Natural killer cell (primary cell): ENCODE results near the gene MYZAP. TPM values are rescaled to one million over a fixed set of nuclear protein-coding genes. Genes with fewer than 3 reads are reported as not detected.

ENCODE experiments used
- ATAC-seq, 3 donors: fragments of 150-1000 bp in 2 of 3; fragments of 200-7000 bp in 1 of 3; cut with Tn5 transposase; 1 replicate in 1 of 3; 2 replicates in 2 of 3; pipeline ENCODE4 v1.10.0; 2021; ENCODE audit warnings: mild to moderate bottlenecking in 2 of 3, moderate library complexity in 2 of 3
- DNase-seq, 2 donors: peaks; one replicate each; pipeline versions ENCODE4 v3.0.0 to v3.0.0-alpha.2; 2013 to 2021; ENCODE audit warnings: mixed read lengths in 1 of 2
- H3K27ac ChIP-seq: one replicate; pipeline ENCODE4 v1.5.1; 2013; ENCODE audit warnings: mild to moderate bottlenecking, low read length
- H3K27me3 ChIP-seq: one replicate; pipeline ENCODE4 v1.6.1; 2013; ENCODE audit warnings: low read length; ENCODE audit not compliant: control insufficient read depth, insufficient read depth
- H3K36me3 ChIP-seq: one replicate; pipeline ENCODE4 v1.6.1; 2013; ENCODE audit warnings: low read length; ENCODE audit not compliant: control insufficient read depth, insufficient read depth
- H3K4me1 ChIP-seq: one replicate; pipeline ENCODE4 v1.6.1; 2013; ENCODE audit warnings: low read length; ENCODE audit not compliant: control insufficient read depth, insufficient read depth
- H3K4me3 ChIP-seq: one replicate; pipeline ENCODE4 v1.5.1; 2013; ENCODE audit warnings: low read length
- H3K9me3 ChIP-seq: one replicate; pipeline ENCODE4 v1.6.1; 2013; ENCODE audit warnings: low read length; ENCODE audit not compliant: control insufficient read depth, insufficient read depth
- H3K27ac Mint-ChIP-seq, 2 donors: one replicate each; pipeline ENCODE4 v1.8.0; 2022; ENCODE audit warnings: mild to moderate bottlenecking in 2 of 2, mixed read lengths in 2 of 2, moderate library complexity in 1 of 2
- H3K27me3 Mint-ChIP-seq, 2 donors: one replicate each; pipeline ENCODE4 v1.8.0; 2022; ENCODE audit warnings: low read depth in 2 of 2, mixed read lengths in 2 of 2
- H3K36me3 Mint-ChIP-seq: one replicate; pipeline ENCODE4 v1.8.0; 2022; ENCODE audit warnings: mixed read lengths
- H3K4me1 Mint-ChIP-seq, 2 donors: one replicate each; pipeline ENCODE4 v1.8.0; 2022; ENCODE audit warnings: mixed read lengths in 2 of 2
- H3K4me3 Mint-ChIP-seq: one replicate; pipeline ENCODE4 v1.8.0; 2022; ENCODE audit warnings: mild to moderate bottlenecking, moderate library complexity, mixed read lengths
- H3K9me3 Mint-ChIP-seq, 2 donors: one replicate each; pipeline ENCODE4 v1.8.0; 2022; ENCODE audit warnings: mixed read lengths in 2 of 2
- CTCF ChIP-seq: fragments of 200-600 bp; IDR thresholded peaks from one replicate; pipeline ENCODE4 v1.8.0; 2022; ENCODE audit warnings: antibody characterized with exemption
- WGBS: methylation state at CpG from one replicate; pipeline ENCODE4 v1.1.7; 2013; ENCODE audit warnings: missing lambda C conversion rate; ENCODE audit not compliant: insufficient coverage; 5-methylcytosine and 5-hydroxymethylcytosine counted together
- intact Hi-C: fragments of 100-400 bp; cut with micrococcal nuclease; formaldehyde crosslinking; loops from one replicate; pipeline ENCODE4 v1.14.2; 2022
- total RNA-seq, 4 donors: library from RNA; stranded (reverse); fragments of 120-200 nt in 1 of 4; gene quantifications; one replicate each; pipeline versions ENCODE4 v1.2.3 to v1.2.4, GENCODE V29; 2013 to 2022

The MYZAP gene
- total RNA-seq, 3 donors from 2014 or later (not counting 1 experiment from before 2014, with no cell fraction given), result not detected

GRCh38 chr15:57647071-57647790 lies 55.5 kb downstream of the MYZAP start:
- no peak for TF ChIP-seq CTCF
- Mint-ChIP-seq H3K27me3 (peaks cover 15 to 40% of the 10 kb centered on the region in 2 donors), H3K4me1 (no peaks in the 10 kb centered on the region), H3K4me3 (no peak overlapping the region), H3K36me3 (no peaks in the 10 kb centered on the region), H3K9me3 (no peaks in the 10 kb centered on the region), H3K27ac (no peak overlapping the region)
- no peak for DNase-seq
- Histone ChIP-seq H3K9me3 (no peaks in the 10 kb centered on the region), H3K36me3 (no peaks in the 10 kb centered on the region), H3K4me3 (no peak overlapping the region), H3K27me3 (no peaks in the 10 kb centered on the region), H3K4me1 (no peaks in the 10 kb centered on the region), H3K27ac (no peak overlapping the region)
- no peak for ATAC-seq
- WGBS, result 92% methylated on average over 4 of the region's 6 CpGs
- intact Hi-C loops, result no loop called here

GRCh38 chr15:57647791-57648130 lies 56.1 kb downstream of the MYZAP start:
- 88% methylated on average over 3 of the region's 3 CpGs for WGBS
- Histone ChIP-seq H3K36me3 (no peaks in the 10 kb centered on the region), H3K4me1 (no peaks in the 10 kb centered on the region), H3K9me3 (no peaks in the 10 kb centered on the region), H3K27me3 (no peaks in the 10 kb centered on the region), H3K27ac (no peak overlapping the region), H3K4me3 (no peak overlapping the region)
- H3K4me1 Mint-ChIP-seq, result no peaks in the 10 kb centered on the region
- ATAC-seq, result no peak
- H3K27ac Mint-ChIP-seq, result no peak overlapping the region
- no peaks in the 10 kb centered on the region for H3K36me3 Mint-ChIP-seq
- H3K27me3 Mint-ChIP-seq, result peaks cover 18 to 45% of the 10 kb centered on the region in 2 donors
- no peak for DNase-seq
- intact Hi-C loops, result no loop called here
- no peak for TF ChIP-seq CTCF
- H3K4me3 Mint-ChIP-seq, result no peak overlapping the region
- H3K9me3 Mint-ChIP-seq, result no peaks in the 10 kb centered on the region

- Mint-ChIP-seq H3K4me1 (no peaks in the 10 kb centered on the region), H3K27ac (no peak overlapping the region), H3K27me3 (peaks cover 18 to 33% of the 10 kb centered on the region in 2 donors), H3K4me3 (no peak overlapping the region), H3K9me3 (no peaks in the 10 kb centered on the region), H3K36me3 (no peaks in the 10 kb centered on the region)
- DNase-seq, result no peak
- H3K27me3 ChIP-seq, result no peaks in the 10 kb centered on the region
- no peaks in the 10 kb centered on the region for H3K36me3 ChIP-seq
- H3K4me3 ChIP-seq, result no peak overlapping the region
- 94% methylated on average over 2 of the region's 3 CpGs for WGBS
- TF ChIP-seq CTCF, result no peak
- no peaks in the 10 kb centered on the region for H3K4me1 ChIP-seq
- intact Hi-C loops, result no loop called here
- H3K27ac ChIP-seq, result no peak overlapping the region
- no peaks in the 10 kb centered on the region for H3K9me3 ChIP-seq
- no peak for ATAC-seq
These were observed 57.4 kb downstream of the MYZAP start for GRCh38 chr15:57649138-57649537.

- DNase-seq (no peak), ATAC-seq (no peak)
- H3K4me3 ChIP-seq, result no peak overlapping the region
- Mint-ChIP-seq H3K27ac (no peak overlapping the region), H3K4me3 (no peak overlapping the region), H3K4me1 (no peaks in the 10 kb centered on the region), H3K27me3 (peaks cover 16 to 26% of the 10 kb centered on the region in 2 donors), H3K36me3 (no peaks in the 10 kb centered on the region), H3K9me3 (no peaks in the 10 kb centered on the region)
- no peaks in the 10 kb centered on the region for H3K36me3 ChIP-seq
- H3K4me1 ChIP-seq, result no peaks in the 10 kb centered on the region
- WGBS, result 71% methylated on average over 3 of the region's 3 CpGs
- TF ChIP-seq CTCF, result no peak
- no peak overlapping the region for H3K27ac ChIP-seq
- intact Hi-C loops, result no loop called here
- H3K27me3 ChIP-seq, result no peaks in the 10 kb centered on the region
- H3K9me3 ChIP-seq, result no peaks in the 10 kb centered on the region
These were observed 59.7 kb downstream of the MYZAP start for GRCh38 chr15:57651445-57651844.
